ENCODE measurements around the gene SAP130.

GRCh38 chr2:127991742-127992141 lies 36.1 kb downstream of the SAP130 start:
- TF ChIP-seq CTCF (IDR thresholded peaks at IDR 0.05; ENCODE audit: low read depth, low read length, missing input control) (no peak), REST (IDR thresholded peaks at IDR 0.05) (no peak), GABPA (IDR thresholded peaks at IDR 0.05 in 1 of 2, conservative IDR thresholded peaks at IDR 0.05 in 1 of 2) (no peak), NR2F2 (IDR thresholded peaks at IDR 0.05) (no peak), MAX (IDR thresholded peaks at IDR 0.05) (no peak), YY1 (IDR thresholded peaks at IDR 0.05) (no peak)
